HG03280 (cell line): ENCODE measurements around the gene MAB21L4.

Experiments
- ATAC-seq: cut with Tn5 transposase; IDR thresholded peaks from one replicate; pipeline ENCODE4 v1.9.1; 2021; ENCODE audit warnings: mild to moderate bottlenecking, moderate library complexity; ENCODE audit not compliant: unreplicated experiment

The MAB21L4 gene

DNA sequence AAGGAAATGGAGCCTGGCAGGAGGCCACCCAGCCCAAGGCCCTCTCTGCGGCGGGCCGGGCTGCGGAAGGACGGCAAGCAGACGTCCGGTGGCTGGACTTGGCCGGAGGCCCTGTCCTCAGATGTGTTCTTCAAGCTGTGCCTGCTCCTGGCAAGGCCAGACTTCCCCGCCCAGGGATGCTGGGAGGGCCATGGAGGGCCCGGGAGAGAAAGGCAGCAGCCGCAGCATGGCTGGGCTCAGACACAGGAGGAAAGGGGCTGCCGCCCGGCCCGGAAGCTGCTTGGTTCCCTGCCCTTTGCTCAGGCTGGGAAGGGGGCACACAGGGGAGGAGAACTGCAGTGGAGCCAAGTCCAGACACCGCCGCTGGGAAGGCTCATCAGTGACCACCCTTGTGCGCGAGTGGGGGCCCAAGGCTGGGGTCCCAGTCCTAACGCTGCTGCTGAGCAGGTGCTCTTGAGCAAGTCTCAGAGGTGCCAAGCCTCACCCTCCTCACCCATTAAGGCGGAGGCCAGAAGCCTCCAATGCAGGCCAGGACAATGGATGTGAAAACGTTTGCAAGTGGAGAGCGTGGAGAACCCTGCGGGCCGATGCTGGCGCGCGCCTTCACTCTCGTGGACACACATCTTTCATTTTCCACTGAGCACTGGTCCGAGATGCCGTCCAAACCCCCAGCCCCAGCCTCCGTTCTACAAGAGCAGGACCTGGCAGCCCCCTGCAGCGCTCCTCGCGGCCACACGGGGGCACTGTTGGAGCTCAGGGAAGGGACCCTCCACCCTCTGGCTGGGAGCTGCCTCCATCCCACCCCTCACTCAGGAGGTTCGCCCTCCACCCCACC, 18.1 kb upstream of the MAB21L4 start:
- no peak for ATAC-seq

DNA sequence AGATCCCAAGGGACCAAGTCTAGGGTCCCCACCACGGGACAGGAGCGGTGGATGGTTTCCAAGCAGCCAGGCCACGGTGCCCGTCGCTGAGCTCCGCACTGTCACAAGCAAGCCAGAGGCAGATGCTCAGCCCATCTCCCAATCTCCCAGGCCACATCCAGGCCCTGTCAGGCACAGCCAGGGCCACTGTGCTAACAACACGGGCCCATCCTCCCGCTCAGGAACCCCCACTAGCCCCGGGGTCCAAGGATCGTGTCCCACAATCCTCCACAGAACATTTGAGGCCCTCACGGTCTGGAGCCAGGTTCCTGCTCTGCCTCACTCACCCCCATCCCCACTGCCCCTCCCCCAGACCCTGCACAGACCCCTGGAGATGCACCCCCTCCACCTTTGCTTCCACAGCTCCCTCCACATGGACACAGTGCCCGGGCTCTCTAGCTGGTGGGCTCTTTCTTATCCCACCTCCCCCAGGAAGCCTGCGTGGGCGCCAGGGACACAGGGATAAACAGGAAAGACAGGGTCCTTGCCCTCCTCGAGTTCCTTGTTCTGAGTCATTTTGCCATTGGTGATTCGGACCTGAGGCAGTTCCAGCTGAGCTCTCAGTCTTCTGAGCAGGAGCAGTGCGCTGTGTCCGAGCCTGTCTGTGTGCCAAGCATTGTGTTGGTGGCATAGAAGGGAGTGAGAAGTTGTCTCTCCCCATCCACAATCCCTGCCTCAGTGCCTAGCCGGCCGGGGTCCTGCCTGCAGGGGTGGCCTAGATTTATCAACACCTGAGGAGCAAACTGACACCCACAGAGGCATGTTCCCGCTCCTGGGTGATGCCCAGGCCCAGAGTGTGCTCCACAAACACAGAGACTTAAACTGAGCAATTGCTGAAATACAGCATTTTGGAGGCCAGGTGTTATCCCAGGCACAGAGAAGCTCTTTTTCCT, 17.2 kb upstream of the MAB21L4 start:
- no peak for ATAC-seq

DNA sequence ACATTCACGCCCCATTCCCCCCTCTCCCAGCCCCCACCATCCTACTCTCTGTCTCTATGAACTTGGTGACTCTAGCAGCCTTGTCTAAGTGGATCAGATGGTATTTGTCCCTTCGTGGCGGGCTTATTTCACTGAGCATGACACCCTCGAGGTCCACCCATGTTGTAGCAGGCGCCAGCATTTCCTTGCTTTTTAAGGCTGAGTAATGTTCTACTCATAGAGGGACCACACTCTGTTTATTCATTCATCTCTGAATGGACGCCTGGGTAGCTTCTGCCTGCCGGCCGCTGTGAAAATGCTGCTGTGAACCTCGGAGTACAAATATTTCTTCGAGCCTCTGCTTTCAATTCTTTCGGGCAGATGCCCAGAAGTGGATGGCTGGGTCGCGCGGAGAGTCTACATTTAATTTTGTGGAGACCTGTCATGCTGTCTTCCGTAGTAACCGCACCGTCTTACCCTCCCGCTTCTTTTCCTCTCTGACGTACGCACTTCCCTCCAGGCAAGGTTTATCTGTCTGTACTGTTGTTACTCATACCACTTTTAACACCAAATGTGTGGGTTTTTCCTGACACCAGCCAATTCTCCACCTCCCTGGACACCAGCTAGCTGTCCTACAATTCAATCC, 15.8 kb upstream of the MAB21L4 start:
- no peak for ATAC-seq

DNA sequence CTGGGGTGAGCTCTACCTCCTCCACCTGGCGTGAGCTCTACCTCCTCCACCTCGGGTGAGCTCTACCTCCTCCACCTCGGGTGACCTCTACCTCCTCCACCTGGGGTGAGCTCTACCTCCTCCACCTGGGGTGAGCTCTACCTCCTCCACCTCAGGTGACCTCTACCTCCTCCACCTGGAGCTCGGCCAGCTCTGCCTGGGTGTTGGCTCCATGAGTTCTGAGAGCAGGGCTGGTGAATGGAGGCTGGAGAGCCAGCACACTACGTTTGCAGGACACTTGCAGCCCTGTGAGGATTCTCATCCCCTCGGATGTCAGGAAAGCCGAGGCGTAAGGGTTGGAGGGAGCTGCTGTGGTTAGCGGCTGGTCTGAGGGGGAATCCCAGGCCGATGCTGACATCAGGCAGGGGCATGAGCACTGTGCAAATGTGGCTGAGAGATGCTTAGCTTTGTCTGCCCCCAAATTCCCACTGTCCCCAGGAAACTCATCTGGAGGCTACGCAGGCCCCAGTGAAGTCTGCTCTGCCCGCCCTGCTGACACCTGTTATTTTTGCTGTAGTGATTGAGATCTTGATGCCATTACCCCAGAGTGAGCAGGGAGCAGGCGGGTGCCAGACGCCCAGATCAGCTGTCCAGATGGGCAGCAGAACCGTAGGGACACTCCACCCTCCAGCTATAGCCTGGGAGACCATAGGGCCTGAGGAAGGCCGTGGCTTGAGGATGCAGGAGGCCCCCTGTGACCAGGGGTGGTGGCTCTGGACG, 13.4 kb upstream of the MAB21L4 start:
- no peak for ATAC-seq

DNA sequence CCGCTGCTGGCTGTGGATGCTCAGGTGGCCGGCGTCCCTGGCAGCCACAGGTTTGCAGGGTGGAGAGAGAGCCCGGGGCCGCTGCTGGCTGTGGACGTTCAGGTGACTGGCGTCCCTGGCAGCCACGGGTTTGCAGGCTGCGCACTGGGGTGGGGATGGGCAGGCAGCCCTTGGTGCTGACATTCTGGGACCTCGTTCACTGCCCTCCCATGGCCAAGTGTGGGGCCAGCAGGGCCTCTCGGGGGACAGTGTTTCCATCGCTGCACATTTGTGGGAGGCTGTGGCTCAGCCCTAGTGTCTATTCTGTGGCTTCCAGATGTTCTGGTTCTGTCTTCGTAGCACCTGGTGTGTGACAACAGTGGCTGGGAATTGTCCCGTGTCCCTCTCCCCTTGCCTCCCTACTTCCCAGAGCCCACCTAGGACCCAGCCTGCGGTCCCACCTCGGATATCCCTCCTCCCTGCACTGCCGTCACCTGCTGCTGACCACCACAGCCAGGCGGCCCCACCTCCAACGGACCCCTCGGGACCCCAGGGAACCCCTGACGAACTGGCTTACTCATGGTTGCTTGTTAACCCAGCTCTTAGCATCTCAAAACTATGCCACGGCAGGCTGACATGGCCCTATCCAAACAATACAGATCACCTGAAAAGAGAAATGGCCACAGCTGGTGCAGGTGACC, 11.1 kb upstream of the MAB21L4 start:
- no peak for ATAC-seq

DNA sequence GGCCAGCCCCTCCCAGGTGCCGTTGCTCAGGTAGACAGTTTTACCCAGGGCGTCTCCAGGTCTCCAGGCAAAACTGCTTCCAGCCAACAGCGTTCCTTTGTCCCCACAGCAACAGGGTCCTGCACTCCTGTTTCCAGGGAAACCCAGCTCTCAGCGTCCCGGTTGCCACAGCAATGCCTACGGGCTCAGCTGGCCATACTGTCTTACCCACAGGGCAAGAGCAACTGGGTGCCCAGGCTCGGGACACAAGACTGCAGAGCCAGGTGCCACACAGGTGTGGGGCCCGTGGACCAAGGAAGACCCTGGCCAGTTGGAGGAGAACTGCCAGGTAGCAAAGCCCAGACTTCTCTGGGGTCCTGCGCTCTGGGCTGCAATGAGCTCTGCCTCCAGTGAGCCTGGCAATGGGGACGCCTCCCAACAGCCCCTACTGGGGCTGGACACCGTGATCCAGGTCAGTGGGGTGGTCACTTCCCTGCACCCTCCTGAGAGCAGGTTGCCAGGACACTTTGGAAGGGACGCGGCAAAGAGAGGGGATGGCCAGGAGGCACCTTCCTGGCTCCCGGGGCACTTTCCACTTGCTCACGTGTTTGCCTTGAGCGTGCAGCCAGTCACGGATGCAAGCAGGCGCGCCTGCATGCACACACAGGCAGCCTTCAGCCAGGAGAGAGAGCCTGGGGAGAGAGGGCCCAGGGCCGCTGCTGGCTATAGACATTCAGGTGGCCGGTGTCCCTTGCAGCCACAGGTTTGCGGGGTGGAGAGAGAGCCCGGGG, 10.4 kb upstream of the MAB21L4 start, which contains the start of gene CROCC2:
Gene CROCC2 (plus strand): TSS at position 196 of the 770 bp plus-strand sequence. CDS start 178 bp downstream, at position 374.
- ATAC-seq = no peak

DNA sequence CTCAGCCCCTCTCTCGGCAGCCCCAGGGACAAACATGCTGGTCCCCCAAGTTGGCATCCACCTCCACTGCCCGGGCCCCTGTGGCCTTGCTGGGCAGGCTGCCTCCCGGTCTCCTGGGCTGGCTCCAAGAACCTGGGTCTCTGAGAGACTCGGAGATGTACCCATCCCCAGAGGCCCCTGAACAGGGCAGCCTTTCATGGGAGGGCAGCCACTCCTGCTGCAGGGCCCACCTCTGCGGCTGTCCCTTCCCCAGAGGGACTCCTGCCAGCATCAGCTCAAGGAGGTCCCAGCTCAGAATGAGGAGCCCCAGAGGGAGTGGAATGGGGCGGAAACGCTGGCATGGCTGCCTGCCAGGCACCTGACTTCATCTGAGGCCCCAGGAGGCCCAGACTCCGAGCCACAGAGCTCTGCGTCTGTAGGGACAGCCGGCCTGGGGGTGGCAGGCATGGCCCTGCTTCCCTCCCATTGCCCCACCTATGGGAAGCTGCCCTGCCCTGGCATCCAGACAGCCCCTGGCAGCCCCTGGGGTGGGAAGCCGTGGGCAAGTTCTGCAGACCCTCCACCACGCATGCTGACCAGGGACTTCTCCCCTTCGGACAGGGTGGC, 9.3 kb upstream of the MAB21L4 start:
- no peak for ATAC-seq

DNA sequence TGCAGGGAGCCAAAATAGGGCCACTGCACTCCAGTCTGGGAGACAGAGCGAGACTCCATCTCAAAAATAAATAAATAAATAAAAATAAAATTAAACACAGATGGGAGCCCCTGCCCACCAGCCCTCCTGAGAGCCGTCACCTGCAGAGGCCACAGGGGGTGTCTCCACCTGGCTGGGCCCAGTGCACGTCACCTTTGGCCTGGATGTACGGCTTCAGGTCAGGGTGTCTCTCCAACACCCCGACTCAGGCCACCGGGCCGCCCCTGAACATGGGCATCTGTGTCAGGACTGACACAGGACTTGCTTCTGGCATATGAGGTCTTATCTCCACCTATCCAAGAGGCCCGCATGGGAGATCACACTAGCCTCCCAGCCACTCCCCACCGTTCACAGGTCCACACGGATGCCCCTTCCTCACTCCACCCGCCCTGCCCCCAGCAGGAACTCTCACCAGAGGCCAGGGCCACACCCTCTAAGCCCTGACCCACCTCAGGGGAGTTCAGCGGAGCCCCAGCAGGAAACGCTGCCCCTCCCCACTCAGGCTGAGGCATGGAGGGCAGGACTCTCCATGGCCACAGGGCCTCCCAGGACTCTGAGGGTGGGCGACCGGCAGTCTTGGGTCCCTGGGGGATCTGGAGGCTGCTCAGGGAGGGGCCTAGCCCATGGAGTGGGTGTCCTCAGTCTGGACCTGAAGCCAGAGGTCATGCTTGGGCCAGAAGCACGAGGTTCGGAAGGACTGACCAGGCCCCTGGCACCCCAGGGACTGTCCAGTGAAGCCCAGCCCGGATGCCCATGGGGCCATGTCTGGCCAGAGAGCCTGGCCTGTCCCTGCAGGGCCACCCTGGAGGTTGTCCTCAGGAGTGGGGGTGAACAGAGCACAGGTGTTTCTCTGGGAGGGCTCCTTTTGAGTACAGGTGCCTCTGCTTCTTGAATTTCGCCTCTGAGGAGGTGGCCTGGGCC, 8.5 kb upstream of the MAB21L4 start:
- ATAC-seq = no peak

DNA sequence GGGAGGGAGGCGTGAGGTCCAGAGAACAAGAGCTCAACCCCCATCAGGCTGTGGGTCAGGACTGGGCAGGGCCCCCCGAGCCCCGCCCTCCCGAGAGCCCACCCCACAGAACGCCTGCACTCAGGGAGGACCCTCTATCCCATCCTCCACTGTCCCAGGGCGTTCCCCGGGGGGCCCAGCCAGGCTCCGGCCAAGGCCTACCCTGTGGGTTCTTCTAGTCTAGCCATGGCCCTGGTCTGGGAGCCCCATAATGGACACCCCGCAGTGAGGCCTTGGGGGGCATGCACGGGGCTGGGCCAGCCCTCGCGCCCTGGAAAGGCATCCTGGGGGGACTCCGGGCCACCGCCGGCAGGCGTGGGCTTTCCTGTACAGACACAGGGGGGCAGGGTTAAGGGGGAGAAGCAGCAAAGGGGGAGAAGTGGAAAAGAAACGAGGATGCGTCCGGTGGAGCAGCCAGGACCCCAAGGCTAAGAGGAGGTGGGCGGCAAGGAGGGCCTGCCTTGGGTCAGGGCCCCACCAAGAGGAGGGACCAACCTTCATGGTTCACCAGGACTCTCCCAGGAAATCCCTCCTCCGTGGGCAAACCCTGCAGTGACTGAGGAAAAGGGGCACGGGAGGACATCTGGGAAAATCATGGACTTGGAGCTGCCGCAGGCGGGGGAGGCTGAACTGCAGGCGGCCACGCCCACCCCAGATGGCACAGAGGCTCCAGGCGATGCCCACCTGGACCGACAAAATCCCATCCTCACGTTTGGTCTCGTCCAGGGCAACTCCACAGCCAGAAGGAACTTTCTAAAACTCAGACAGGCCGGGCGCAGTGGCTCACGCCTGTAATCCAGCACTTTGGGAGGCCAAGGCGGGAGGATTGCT, 7.5 kb upstream of the MAB21L4 start:
- no peak for ATAC-seq

DNA sequence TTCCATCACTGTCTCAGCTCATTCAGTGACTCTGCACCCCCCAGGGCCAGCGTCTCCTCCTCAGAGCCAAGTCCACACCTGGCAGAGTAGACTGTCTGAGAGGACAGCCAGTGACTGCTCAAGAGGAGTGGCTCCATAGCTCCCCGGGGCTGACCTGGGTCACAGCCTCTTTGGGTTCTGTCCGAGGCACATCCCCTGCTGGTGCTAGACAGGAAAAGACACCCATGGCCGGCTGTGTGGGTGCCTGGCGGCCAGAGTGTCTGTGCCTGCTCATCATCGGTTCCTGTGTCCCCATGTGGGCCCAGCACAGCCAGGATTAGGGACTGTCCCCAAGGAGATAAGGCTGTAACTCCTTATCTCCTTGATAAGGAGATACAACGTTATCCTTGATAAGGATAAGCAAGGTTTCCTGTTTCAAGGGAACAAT, 6.7 kb upstream of the MAB21L4 start:
- ATAC-seq = no peak

DNA sequence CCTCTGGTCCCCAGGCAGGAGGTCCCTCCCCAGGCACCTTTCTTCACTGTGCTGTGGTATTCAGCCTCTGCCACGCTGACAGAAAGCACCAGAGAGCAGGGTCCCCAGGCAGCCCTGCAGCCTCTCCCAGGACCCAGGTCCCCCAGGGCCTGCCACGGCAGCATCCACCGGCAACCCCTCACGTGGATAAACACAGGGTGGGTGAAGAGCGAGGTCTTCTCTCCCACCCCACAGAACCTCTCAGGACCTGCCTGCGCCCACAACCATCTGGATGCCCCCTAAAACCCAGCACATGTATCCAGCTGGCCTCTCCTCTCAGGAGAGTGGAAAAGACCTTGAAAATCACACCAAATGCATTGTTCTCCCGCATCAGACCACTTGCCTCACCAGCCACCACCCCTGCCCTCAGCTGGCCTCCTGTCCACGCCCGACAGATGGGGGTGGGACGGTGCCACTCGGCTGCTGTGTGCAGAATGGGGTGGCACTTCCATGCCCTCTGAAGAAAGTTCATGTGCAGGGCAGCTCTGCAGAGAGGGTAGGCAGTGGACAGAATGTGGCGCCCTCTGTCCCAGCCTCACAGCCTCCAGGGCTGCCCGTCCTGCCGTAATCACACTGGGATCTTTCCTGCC, 6.1 kb upstream of the MAB21L4 start:
- ATAC-seq = no peak

DNA sequence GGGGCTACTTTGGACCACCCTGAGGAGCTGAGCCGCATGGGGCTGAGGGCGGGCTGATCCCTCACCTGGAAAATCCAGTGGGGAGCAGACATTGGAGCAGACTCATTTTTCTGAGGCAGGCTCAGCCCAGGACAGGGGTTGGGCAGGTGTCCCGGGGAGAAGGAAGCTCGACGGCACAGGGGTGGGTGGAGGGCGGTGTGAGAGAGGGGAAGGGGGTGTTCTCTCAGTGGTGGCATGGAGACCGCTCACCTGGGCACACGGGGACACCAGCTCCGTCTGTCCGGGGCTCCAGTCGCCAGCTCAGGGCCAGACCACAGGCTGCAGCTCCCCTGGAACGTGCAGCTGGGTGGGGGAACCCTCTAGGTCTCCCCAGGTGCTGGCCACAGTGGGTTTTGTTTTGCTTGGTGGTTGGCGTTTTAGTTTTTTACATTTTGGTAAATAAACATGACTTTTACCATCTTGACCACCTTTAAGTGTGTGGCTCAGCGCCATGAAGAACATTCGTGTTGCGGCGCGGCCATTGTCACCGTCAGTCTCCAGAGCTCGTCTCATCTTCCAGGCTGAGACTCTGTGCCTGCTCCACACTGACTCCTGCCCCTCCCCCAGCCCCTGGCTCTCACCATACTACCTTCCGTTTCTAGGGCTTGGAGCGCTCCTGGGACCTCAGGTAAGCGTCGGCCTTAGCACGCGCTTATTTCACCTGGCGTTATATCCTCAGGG, 4.3 kb upstream of the MAB21L4 start:
- no peak for ATAC-seq

DNA sequence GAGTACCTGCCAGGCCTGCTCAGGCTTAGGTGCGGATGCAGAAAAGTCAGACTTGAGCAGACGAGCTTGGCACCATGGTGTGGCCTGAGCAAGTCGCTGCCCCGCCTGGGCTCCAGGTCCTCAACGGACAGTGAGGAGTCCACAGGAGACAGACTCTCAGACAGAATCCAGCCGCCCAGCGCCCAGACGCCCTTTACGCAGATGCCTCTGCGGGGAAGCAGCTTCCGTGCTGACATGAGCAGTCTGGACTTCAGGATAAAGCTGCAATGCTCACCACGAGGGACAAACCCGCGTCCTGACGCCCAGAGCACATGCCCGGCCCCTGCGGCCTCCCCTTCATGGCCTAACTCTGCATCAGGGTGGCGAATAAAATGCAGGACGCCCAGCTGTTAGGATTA, 3.5 kb upstream of the MAB21L4 start:
- no peak for ATAC-seq

DNA sequence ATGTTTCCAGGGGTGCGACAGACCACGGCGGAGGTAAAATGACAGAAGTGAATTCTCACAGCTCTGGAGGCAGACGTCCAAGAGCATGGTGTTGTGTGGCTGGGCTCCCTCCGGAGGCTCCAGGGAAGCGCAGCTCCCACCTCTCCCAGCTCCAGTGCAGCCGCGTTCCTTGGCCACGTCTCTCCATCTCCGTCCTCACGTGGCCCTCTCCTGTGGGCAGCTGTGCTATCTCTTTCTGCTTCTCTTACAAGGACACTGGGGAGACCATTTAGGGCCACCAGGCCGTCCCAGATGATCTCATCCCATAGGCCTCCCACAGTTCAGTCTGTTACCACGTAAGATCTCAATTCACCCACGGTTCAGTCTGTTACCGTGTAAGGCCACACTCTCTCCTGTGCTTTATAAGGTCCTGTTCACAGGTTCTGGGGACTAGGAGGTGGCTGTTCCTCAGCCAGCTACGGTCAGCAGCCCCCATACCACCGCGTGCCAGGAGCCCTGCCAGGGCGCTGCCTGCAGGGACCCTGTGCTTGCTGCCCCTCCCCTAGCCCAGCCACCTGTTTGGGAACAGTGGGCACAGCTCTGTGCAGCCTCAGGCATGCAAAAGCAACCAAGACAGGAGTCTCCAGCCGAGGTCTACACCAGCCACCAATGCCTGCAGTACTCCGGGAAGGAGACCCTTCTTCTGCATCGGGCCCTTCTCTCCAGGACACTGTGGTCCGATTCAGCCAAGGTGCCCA, 2.9 kb upstream of the MAB21L4 start:
- no peak for ATAC-seq
